Epidermal melanocyte (primary cell): Measurements from ENCODE around the gene DCAF8.

Experiments
- DNase-seq: peaks from one replicate; pipeline ENCODE4 v3.0.0; 2011; ENCODE audit warnings: low spot score; ENCODE audit not compliant: insufficient read length

The DCAF8 gene

DNA sequence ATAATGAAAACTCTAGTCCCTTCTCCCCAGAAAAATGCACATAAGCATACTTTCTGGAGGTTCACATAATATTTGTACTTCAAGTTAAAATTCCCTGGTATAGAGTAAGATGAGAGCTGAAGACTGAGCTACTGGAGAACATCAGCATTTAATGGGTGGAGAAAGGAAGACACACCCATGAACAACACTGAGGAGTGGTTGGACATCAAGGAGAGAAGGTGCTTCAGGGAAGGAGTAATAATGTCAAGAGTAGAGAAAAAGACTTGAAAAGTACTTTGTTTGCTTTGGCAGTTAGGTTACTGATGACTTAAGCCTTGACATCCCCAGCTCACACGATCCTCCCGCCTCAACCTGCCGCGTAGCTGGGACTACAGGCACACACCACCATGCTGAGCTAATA is 35.3 kb downstream of the DCAF8 start:
- DNase-seq, result no peak

DNA sequence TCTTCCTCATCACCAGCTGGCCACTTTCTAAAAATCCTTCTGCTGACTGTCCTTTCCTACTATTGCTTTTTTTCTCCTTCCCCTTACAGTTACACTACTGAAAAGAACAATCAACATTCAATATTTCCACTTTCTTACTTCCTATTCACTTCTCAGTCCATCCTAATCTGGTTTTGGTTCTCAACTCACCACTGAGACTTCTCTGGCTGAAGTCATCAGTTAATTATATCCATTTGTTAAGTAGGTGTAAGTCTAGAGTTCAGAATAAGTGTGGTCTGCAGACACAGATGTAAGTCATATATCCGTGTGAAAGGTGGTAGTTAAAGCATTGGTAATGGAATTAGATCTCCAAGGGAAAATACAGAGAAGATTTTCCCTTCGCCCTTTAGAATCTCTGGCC is 35.7 kb downstream of the DCAF8 start:
- DNase-seq, result no peak

- no peak for DNase-seq
These were observed 37.0 kb downstream of the DCAF8 start for GRCh38 chr1:160225345-160225744.

DNA sequence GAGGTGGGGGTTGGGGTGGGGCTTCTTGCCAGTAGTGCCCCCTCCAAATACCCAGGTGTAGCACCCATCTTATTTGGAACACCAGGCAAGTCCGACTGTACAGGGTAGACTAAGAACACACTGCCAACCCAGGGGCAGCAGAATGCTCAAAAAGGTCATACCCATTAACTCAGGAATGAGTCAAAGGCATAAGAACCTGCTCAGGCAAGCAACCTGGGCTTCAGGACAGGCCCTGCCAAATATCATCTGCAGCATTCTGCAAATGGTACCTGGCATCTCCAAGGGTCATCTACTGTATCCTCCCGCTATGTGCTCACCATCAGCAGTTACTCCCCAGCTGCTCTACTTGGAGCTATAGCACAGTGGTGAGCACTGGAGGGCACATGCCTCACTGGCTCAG is 37.7 kb downstream of the DCAF8 start:
- DNase-seq, result no peak

DNA sequence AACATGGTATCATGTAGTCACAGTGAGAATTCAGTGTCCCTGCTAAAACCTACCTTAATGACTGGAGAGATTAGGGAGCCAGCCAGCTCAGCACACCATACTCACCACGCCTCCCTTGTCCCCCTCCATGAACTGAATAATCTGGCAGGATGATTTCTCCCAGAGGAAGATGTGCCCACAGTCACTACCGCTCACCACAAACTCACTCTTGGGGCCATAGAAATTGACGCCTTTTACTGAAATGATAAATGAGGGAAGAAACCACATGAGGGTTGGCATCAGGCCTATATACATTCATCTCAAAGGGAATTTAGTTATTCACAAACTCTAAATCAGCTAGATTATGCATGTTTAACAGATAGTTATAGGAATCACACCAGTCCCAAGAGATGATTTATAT is 39.8 kb downstream of the DCAF8 start:
- DNase-seq, result no peak

DNA sequence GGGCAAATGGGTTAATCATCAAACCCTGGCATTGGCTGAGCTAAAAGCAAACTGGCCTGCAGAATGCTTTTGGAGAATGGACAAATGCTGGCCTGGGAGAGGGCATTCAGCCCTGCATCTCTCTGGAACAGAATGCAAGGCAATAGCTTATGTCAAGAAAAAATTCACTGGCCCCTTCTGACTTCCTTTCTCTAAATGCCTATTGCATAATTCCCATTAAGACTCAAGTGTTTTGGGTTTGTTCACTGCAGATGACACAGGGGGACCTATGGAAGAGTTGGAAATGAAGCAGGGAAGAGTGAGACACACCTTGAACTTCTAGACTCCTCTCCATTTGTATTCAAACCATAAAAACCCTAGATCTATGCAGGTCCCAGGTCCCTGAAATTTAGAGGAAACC is 41.3 kb downstream of the DCAF8 start:
- DNase-seq, result no peak

DNA sequence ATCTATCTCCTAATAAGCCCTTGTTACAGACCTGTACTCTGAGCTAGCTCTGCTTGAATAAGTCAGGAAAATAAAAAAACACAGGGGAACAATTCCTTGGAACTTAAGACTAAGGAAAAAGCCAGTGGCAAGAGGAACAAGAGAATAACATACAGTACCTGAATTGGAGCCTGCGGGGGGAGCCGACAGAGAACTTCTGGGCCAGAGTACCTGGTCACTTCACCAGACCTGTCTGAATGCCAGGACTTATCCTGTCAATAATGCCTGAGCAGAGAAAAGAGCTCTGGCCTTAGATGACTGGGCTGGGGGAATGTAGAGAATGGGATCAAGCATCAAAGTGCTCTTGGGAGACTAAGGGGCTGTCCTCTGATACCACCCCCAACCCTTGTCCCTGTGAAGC is 42.0 kb downstream of the DCAF8 start:
- no peak for DNase-seq

DNA sequence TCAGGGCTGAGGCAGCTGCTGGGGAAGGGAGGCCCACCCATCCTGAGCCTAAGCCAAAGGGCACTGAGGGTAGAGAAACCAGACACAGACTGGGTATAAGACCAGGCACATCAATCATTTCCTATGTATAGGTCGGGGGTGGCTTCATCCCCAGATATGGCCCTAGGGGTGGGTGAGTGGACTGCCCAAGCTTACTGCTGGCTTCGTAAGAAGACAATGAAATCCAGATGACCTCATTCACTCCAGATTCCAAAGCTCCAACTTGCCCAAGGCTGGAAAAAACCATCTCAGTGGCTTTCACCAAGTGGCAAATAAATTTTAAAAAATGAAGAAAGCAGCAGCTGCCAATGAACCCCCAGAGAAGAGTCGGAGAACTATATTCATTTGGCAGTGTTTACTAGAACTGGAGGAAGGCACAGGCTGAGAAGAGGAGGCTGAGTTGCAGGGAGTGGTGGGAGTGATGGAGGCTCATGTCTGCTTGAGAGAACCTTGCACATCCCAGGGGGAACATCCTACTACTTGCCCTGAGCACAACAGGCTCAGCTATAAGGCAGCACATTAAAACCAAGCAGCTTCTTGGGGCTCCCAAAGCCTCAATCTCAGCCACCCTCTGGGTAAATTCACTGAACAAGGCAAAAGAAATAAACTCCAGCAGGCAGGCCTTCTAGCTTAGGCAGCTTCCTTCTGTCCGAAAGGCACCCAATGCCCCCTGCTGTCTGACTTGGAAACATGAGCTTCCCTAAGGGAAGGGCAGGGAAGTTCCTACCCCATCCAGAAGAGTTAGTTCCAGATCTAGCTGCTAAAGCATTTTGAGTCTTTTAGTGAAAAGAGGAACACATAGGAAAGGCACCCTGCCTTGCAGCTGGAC is 43.1 kb downstream of the DCAF8 start:
- peak; percentile 78 for DNase-seq

GRCh38 chr1:160217481-160218051 is 44.8 kb downstream of the DCAF8 start:
- DNase-seq, result peak; percentile 63

- peak; percentile 8 for DNase-seq
These were observed 46.0 kb downstream of the DCAF8 start for GRCh38 chr1:160216301-160216700.

- DNase-seq, result no peak
These were observed 47.7 kb downstream of the DCAF8 start for GRCh38 chr1:160214481-160215140.

DNA sequence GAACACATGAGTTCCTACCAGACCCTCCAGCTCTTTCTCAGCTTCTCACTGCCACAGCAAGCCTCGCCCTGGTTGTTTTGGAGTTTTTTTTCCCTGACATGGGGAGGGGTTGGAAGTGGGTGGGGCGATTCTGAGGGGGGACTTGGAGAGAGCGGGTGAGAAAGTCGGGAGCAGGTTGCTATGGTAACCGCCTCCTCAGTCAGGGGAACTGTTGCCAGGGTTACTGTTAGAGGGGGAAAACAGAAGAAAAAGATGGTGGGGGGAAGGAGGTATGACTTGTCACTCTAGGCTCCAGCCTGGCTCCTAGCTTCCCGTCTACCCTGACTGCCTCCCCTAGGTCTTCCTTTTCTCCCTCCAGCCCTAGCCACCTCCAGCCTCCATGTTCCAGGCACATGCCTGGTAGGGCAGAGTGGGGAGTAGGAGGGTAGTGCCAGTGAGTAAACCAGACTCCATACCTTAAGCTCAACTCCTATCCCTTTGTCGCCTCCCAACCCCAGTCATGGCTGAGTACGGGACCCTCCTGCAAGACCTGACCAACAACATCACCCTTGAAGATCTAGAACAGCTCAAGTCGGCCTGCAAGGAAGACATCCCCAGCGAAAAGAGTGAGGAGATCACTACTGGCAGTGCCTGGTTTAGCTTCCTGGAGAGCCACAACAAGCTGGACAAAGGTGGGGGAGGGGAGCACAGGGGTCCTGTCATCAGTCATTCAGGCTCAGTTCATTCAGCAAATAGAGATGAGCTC is 51.1 kb downstream of the DCAF8 start:
- peak; percentile 8 for DNase-seq

DNA sequence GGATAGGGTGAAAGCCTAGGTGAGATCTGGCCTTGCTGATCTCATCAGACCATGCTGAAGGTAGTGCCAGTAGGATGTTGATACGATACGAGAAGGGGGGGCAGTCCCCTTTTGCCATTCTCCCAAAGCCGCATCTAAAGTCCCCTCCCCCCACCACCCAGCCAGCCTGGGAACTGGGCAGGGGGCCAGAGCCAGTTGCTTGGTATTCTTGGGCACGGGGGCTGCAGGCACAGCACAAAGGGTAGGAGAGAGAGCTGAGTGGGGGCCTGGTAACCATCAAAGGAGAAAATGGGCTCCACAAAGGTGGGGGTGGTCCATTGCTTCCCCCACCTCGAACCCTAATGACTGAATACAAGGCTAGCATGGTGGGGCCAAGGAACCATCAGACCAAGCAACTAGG is 51.8 kb downstream of the DCAF8 start:
- peak; percentile 1 for DNase-seq

GRCh38 chr1:160209321-160210046 is 52.9 kb downstream of the DCAF8 start:
- peak; percentile 11 for DNase-seq

DNA sequence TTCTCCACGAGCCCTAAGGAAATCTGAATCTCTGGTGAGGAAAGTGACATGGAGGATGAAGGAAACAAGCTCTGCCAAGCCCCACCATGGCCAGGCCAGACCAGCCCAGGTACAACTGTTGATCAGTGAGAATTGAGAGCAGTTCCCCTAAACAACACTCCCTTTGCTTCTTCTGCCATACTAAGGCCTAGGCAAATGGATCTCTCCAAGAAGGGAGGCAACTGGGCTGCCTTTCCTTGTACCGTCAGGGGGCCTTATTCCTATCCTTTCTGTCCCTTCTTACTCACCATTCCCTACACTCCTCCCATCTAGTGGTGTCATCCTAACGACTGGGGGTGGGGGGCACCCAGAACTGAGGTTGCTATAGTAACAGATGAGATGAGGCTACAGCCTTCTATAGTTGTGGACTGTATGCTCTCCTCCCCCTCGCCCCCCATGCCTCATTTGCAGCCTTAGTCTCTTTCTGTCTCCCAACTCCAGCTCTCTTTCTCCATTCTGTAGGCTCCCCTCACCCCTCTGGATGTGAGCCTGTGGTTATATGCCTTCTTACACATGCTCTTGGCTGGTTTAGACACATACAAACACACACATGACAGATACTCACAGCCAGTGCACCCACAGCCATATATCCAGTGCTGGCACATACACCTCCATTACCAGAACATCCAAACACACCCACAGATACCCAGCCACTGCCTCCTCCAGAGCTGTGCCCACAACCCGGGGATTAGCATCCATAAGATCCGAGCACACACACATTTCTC is 53.6 kb downstream of the DCAF8 start:
- no peak for DNase-seq

GRCh38 chr1:160207771-160208556 is 54.4 kb downstream of the DCAF8 start:
- peak; percentile 5 for DNase-seq

GRCh38 chr1:160207118-160207650 is 55.2 kb downstream of the DCAF8 start:
- DNase-seq, result peak; percentile 14

DNA sequence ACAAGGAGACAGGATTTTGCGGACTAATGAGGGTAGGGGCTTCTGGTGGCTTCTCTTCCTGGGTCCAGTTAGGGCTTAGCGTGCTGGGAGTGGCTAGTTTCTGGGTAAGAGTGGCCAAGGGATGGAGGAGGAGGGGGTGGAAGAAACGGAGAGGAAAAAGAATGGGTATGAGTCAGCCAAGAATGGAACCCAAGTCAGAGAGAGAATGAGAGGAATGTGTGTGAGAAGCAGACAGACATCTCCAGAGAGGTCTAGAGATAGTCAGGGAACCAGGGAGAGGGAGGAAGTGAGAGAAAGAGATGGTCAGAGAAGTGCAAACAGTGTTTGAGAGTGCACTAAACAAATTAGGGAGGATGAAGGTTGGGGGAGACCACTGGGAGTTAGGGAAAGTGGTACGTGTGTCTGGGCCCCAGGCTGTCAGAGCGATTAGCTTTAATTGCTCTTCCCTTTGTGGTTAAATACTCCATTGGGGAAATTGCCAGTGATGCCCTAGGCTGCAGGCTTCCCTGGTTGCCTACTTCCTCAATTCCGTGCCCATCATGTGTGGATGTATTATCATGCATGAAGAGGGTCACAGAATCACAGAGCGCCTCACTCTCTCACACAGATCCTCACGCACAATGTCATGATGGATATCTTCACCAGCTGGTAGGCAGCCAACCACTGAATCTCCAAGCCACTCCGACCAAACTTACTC is 55.8 kb downstream of the DCAF8 start:
- peak; percentile 90 for DNase-seq

- peak; percentile 25 for DNase-seq
These were observed 56.3 kb downstream of the DCAF8 start for GRCh38 chr1:160206036-160206389.
